Measurements from ENCODE around the gene MAPK1. TPM values are rescaled to one million over a fixed set of nuclear protein-coding genes. Genes with fewer than 3 reads are reported as not detected.
A peak's percentile ranks its signal among the peaks of the same experiment; 100 is the strongest.
"Not testable (repeated sequence)": the region's sequence is repeated elsewhere in the genome, so short reads cannot be mapped to it uniquely, and the experiment has no call there.

The MAPK1 gene
- polyA plus RNA-seq, 3 donors from 2014 or later, result 151 to 168 (median 162) TPM

DNA sequence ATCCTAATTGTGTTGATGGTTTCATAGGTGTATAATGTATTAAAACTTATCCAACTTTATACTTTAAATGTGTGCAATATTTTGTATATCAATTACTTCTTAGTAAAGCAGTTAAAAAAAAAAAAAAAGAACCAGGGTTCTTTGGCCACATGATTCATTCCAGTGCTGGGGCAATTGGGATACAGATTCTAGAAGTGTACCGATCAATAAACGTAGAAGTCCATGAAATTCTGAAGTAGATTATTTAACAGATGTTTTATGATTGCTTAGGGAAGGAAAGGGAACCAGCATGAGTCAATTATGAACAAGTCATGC is 51.0 kb downstream of the MAPK1 start:
- peaks cover 84 to 96% of the 10 kb centered on the region in 2 donors for H3K4me1 Mint-ChIP-seq
- no peaks in the 10 kb centered on the region for H3K36me3 Mint-ChIP-seq

DNA sequence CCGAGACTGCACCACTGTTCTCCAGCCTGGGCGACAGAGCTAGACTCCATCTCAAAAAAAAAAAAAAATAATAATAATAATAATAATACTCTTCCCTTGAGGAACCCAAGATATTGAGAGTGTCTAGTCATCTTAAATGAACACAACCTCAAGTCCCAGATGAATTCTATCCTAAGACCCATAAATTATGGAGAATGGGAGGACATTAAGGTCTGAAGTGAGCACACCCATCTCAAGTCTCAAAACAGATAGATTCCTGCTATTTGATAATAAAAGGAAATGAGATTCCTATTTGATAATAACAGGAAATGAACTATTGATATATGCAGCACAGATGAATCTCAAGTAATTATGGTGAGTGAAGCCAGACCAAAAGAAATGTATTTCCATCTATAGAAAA is 51.5 kb downstream of the MAPK1 start:
- H3K4me3 Mint-ChIP-seq, result peak overlapping the region; percentile 28 to 87 (median 67)

More for the DNA sequence above, 51.0 kb downstream of the MAPK1 start:
- no peak for DNase-seq
- peak overlapping the region; percentile 61 to 87 (median 73) for H3K4me3 Mint-ChIP-seq
- H3K27ac Mint-ChIP-seq, result peak overlapping the region; percentile 94 to 99 (median 96)
- H3K9me3 Mint-ChIP-seq, result no peaks in the 10 kb centered on the region
- peaks cover 3 to 9% (median 5%) of the 10 kb centered on the region in 3 donors for H3K27me3 Mint-ChIP-seq (ENCODE audit: low read depth in 3 of 3)

DNA sequence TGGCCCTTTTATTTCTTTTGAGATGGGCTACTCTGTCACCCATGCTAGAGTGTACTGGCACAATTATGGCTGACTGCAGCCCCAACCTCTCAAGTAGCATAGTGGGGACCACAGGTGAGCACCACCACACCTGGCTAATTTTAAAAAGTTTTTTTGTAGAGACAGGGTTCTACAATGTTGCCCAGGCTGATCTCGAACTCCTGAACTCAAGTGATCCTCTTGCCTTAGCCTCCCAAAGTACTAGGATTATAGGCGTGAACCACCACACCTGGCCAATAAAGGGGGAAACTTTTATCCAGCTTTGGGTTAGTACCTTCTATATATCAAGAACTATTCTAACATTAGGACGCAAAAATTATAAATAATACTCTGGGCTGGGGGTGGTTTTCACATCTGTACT is 52.1 kb downstream of the MAPK1 start:
- Mint-ChIP-seq H3K4me1 (peaks cover 82 to 92% of the 10 kb centered on the region in 2 donors), H3K27me3 (ENCODE audit: low read depth in 3 of 3) (peaks cover 3 to 10% (median 5%) of the 10 kb centered on the region in 3 donors), H3K4me3 (peak overlapping the region in 1 of 5 donors; percentile 33), H3K36me3 (no peaks in the 10 kb centered on the region), H3K27ac (peak overlapping the region; percentile 48 to 97 (median 84)), H3K9me3 (no peaks in the 10 kb centered on the region)
- DNase-seq, result no peak

More for the DNA sequence above, 51.5 kb downstream of the MAPK1 start:
- Mint-ChIP-seq H3K9me3 (no peaks in the 10 kb centered on the region), H3K27me3 (ENCODE audit: low read depth in 3 of 3) (peaks cover 3 to 10% (median 5%) of the 10 kb centered on the region in 3 donors), H3K4me1 (peaks cover 81 to 93% of the 10 kb centered on the region in 2 donors), H3K27ac (peak overlapping the region; percentile 94 to 99 (median 96)), H3K36me3 (no peaks in the 10 kb centered on the region)
- DNase-seq, result no peak

DNA sequence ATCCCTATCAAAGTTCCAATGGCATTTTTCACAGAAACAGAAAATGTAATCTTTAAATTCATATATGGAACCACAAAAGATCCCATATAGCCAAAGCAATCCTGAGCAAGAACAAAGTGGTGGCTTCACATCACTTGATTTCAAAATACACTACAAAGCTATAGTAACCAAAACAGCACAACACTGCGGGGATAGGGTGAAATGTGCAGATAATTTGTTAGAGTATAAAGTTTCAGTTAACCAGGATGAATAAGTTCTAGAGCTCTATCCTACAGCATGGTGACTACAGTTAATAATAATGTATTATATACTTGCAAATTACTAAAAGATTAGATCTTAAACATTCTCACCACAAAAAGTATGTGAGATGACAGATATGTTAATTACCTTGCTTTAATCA is 55.5 kb downstream of the MAPK1 start:
- Mint-ChIP-seq H3K9me3 (no peaks in the 10 kb centered on the region), H3K36me3 (peaks cover 0 to 1% (median 0%) of the 10 kb centered on the region in 3 donors), H3K4me1 (peaks cover 78 to 92% of the 10 kb centered on the region in 2 donors), H3K4me3 (no peak overlapping the region), H3K27me3 (ENCODE audit: low read depth in 3 of 3) (peaks cover 1 to 8% (median 3%) of the 10 kb centered on the region in 3 donors), H3K27ac (peak overlapping the region; percentile 60 to 97 (median 82))
- DNase-seq, result no peak

DNA sequence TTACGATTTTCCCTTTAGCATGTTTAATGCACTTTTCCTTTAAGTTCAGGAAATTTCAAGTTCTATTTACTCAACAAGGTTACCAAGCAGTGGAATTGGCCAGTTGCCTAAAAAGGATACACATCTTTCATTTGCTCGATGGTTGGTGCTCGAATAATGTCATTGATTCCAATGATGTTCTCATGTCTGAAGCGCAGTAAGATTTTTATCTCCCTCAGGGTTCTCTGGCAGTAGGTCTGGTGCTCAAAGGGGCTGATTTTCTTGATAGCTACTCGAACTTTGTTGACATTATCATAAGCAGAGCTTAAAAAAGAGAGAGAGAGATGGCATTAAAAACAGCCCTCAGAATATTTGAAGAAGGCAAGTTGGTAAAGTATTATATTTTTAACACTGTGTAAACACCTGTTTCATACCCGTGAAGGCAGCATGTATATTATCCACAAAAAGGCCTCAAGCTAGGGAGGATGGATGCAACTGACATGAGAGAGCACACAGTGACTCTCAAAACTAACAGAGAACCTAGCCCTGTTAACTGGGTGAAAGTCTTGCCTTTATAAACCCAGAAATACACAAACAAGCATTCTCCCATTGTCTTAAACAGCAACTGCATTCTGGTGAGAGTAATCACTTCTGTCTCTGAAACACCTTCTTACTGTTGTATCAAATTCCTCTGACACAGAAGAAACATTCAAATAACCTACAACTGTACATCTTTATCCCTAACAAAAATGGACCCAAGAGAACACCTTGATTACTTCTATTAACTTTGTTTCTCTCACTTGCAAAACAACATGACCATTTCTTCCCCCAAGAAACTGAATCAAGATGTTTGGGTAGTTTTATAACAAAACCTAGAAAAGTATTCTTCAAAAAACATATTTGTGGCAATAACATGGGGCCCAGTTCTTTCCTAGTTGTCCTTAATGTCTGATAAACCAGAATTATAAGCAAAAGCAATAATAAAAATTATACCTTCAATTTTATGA is 59.6 kb downstream of the MAPK1 start:
- DNase-seq, result no peak
- H3K4me1 Mint-ChIP-seq, result peaks cover 48 to 78% of the 10 kb centered on the region in 2 donors
- H3K27ac Mint-ChIP-seq, result peak overlapping the region; percentile 2 to 79 (median 48)
- peaks cover 0 to 2% (median 1%) of the 10 kb centered on the region in 3 donors for H3K27me3 Mint-ChIP-seq (ENCODE audit: low read depth in 3 of 3)
- H3K4me3 Mint-ChIP-seq, result no peak overlapping the region
- H3K36me3 Mint-ChIP-seq, result peaks cover 10 to 20% (median 11%) of the 10 kb centered on the region in 3 donors
- H3K9me3 Mint-ChIP-seq, result no peaks in the 10 kb centered on the region

DNA sequence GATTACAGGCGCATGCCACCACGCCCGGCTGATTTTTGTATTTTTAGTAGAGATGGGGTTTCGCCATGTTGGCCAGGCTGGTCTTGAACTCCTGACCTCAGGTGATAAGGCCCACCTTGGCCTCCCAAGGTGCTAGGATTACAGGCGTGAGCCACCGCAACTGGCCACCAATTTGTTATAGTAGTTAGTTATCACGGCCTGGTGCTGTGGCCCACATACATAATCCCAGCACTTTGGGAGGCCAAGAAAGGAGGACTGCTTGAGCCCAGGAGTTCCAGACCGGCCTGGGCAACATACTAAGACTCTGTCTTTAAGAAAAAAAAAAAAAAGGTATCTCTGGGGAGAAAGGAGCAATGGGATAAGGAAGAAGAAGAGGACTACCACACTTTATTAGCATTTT is 62.1 kb downstream of the MAPK1 start:
- not testable (repeated sequence) for DNase-seq; H3K4me3 Mint-ChIP-seq; H3K27me3 Mint-ChIP-seq (ENCODE audit: low read depth in 3 of 3); H3K9me3 Mint-ChIP-seq
- H3K4me1 Mint-ChIP-seq, result peaks cover 30 to 68% of the 10 kb centered on the region in 2 donors
- H3K27ac Mint-ChIP-seq, result peak overlapping the region in 5 of 6 donors; percentile 10 to 61 (median 35)
- H3K36me3 Mint-ChIP-seq, result peaks cover 16 to 30% (median 21%) of the 10 kb centered on the region in 3 donors

DNA sequence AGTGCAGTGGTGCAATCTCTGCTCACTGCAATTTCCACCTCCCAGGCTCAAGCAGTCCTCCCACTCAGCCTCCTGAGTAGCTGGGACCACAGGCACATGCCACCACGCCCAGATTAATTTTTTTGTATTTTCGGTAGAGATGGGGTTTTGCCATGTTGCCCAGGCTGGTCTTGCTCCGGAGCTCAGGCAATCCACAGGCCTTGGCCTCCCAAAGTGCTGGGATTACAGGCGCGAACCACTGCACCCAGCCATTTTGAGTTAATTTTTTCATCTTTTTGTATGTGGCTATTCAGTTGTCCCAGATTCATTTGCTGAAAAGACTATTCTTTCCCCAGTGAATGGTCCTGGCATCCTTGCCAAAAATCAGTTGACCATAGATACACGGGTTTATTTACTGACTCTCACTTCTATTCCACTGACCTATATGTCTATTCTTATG is 63.6 kb downstream of the MAPK1 start:
- Mint-ChIP-seq H3K36me3 (peaks cover 16 to 40% (median 21%) of the 10 kb centered on the region in 3 donors), H3K9me3 (no peaks in the 10 kb centered on the region), H3K4me1 (peaks cover 23 to 61% of the 10 kb centered on the region in 2 donors), H3K27me3 (ENCODE audit: low read depth in 3 of 3) (no peaks in the 10 kb centered on the region), H3K4me3 (no peak overlapping the region), H3K27ac (peak overlapping the region; percentile 14 to 71 (median 50))
- DNase-seq, result no peak

DNA sequence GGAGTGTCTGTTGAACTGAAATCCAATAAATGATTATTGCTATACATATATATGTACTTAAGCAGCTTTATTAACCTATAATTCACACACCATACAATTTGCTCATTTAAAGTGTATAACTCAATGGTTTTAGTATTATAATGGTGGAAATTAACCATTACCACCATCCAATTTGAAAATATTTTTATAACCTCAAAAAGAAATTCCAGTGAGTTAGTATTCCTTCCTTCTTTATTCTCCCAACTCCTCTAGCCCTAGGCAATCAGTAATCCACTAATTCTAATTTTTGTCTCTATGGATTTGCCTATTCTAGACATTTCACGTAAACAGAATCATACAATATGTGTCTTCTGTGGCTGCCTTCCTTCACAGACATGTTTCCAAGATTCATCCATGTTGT is 64.8 kb downstream of the MAPK1 start:
- H3K27me3 Mint-ChIP-seq (ENCODE audit: low read depth in 3 of 3), result no peaks in the 10 kb centered on the region
- peaks cover 16 to 46% (median 21%) of the 10 kb centered on the region in 3 donors for H3K36me3 Mint-ChIP-seq
- H3K4me1 Mint-ChIP-seq, result peaks cover 14 to 52% of the 10 kb centered on the region in 2 donors
- no peak overlapping the region for H3K4me3 Mint-ChIP-seq
- no peaks in the 10 kb centered on the region for H3K9me3 Mint-ChIP-seq
- no peak for DNase-seq
- H3K27ac Mint-ChIP-seq, result peak overlapping the region; percentile 16 to 80 (median 57)

DNA sequence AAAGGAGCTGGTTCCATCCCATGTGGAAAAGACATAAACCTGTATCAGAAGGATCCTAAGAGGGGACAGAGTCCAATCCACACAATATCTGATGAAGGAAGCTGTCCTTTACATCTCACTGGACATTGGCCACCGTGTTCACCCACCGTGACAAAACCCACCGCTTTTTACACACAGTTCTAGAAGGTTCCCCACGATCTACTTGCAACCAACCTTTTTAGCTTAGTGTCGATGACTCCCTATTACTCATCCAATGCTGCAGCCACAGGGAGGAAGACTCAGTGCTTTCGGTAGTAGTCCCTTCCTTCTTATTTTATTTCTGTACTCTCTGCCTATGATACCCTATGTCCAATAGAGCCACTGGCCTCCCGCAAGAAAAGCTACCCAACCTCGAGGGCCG is 65.4 kb downstream of the MAPK1 start:
- H3K27me3 Mint-ChIP-seq (ENCODE audit: low read depth in 3 of 3), result no peaks in the 10 kb centered on the region
- peaks cover 8 to 52% of the 10 kb centered on the region in 2 donors for H3K4me1 Mint-ChIP-seq
- peaks cover 16 to 49% (median 21%) of the 10 kb centered on the region in 3 donors for H3K36me3 Mint-ChIP-seq
- H3K4me3 Mint-ChIP-seq, result no peak overlapping the region
- no peak for DNase-seq
- H3K9me3 Mint-ChIP-seq, result no peaks in the 10 kb centered on the region
- peak overlapping the region in 4 of 6 donors; percentile 24 to 78 (median 72) for H3K27ac Mint-ChIP-seq

DNA sequence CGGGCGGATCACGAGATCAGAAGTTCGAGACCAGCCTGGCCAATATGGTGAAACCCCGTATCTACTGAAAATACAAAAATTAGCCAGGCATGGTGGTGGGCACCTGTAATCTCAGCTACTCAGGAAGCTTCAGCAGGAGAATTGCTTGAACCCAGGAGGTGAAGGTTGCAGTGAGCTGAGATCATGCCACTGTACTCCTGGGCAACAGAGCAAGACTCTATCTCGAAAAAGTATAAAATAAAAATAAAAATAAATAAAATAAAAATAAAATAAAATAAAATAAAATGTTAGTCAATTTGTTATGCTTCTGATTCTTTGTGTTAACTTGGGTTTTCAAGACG is 66.2 kb downstream of the MAPK1 start:
- peaks cover 8 to 52% of the 10 kb centered on the region in 2 donors for H3K4me1 Mint-ChIP-seq
- peaks cover 17 to 45% (median 21%) of the 10 kb centered on the region in 3 donors for H3K36me3 Mint-ChIP-seq
- peak overlapping the region in 3 of 6 donors; percentile 12 to 73 (median 24) for H3K27ac Mint-ChIP-seq
- not testable (repeated sequence) for H3K4me3 Mint-ChIP-seq; H3K9me3 Mint-ChIP-seq; DNase-seq; H3K27me3 Mint-ChIP-seq (ENCODE audit: low read depth in 3 of 3)

DNA sequence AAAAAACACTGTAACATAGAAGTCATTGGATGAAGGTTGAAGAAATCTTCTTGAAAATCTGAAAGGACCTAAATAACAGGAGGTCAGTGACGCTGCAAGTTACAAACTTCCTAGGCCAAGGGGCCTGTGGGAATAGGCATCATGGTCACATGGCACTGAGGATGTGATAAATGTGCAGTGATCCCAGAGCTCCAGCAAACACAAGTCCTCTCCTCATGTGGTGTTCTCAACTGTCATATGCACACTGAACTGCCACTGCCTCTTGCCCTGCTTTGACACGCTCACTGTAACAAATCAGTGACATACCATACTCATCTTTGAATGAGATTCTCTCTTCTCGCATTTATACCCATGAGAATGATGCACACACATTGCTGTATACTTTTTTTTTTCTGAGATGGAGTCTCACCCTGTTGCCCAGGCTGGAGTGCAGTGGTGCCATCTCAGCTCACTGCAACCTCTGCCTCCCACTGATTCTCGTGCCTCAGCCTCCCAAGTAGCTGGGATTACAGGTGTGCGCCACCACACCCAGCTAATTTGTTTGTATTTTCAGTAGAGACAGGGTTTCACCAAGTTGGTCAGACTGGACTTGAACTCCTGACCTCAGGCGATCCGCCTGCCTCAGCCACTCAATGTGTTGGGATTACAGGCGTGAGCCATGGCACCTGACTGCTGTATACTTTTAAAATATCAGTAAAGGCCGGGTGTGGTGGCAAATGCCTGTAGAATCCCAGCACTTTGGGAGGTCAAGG is 66.7 kb downstream of the MAPK1 start:
- peaks cover 13 to 54% of the 10 kb centered on the region in 2 donors for H3K4me1 Mint-ChIP-seq
- peak overlapping the region in 3 of 6 donors; percentile 19 to 50 (median 30) for H3K27ac Mint-ChIP-seq
- H3K27me3 Mint-ChIP-seq (ENCODE audit: low read depth in 3 of 3), result no peaks in the 10 kb centered on the region
- DNase-seq, result no peak
- H3K4me3 Mint-ChIP-seq, result no peak overlapping the region
- H3K36me3 Mint-ChIP-seq, result peaks cover 20 to 47% (median 23%) of the 10 kb centered on the region in 3 donors
- no peaks in the 10 kb centered on the region for H3K9me3 Mint-ChIP-seq

DNA sequence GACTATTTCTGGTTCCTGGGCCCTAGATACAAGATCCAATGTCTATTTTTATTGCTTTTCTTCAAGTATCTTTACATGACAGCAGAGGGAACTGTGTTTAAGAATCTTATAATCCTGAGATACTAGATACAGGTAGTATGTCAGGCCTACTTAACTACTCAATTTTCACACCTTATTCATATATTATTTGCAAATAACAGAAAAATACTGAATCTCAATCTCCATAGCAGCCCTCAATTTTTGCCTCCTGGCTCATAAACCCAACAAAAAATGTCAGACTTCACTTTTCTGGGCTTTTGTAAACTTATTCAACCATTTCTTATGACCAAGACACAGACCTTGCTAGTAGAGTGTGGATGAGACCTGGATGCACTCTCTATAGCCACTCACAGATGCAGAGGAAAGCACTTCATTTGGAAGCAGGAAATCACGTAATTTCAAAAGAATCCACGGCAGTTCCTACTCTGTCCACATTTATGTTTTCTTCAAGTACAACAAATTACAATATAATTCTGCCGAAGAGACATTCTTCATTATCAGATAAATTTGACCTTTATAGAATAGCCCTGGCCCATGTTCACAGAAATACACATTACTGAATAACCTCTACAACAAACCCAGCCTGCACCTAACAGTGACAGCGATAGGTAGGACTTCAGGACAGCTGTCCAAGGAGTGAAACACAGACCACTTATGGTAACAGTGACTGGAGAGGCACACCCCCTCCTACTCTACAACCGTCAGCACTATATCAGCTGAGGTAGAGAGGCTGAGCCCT is 69.8 kb downstream of the MAPK1 start:
- Mint-ChIP-seq H3K36me3 (peaks cover 12 to 34% (median 16%) of the 10 kb centered on the region in 3 donors), H3K4me1 (peaks cover 11 to 40% of the 10 kb centered on the region in 2 donors), H3K27me3 (ENCODE audit: low read depth in 3 of 3) (no peaks in the 10 kb centered on the region), H3K9me3 (no peaks in the 10 kb centered on the region), H3K4me3 (no peak overlapping the region), H3K27ac (peak overlapping the region in 5 of 6 donors; percentile 1 to 75 (median 62))
- no peak for DNase-seq

DNA sequence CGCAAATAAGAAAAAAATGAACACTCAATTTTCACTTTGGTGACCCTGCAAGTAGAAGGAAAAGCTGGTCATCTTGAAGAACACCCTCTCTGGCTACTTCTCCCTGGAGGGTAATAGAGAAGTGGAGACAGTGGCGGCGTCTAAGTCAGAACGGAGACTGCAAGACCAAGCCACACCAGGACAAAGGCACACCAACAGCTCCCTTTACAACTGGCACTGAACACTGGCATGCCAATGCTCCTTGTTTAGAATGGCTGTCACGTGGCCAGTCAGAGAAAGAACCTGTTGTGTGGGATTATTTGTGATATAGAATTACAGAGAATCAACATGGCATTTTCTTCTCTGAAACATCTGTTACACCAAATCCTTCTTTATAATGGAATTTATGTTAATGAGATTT is 70.6 kb downstream of the MAPK1 start:
- H3K27me3 Mint-ChIP-seq (ENCODE audit: low read depth in 3 of 3), result no peaks in the 10 kb centered on the region
- peaks cover 16 to 41% of the 10 kb centered on the region in 2 donors for H3K4me1 Mint-ChIP-seq
- DNase-seq, result no peak
- H3K9me3 Mint-ChIP-seq, result no peaks in the 10 kb centered on the region
- peak overlapping the region in 5 of 6 donors; percentile 56 to 73 (median 62) for H3K27ac Mint-ChIP-seq
- peaks cover 7 to 29% (median 11%) of the 10 kb centered on the region in 3 donors for H3K36me3 Mint-ChIP-seq
- no peak overlapping the region for H3K4me3 Mint-ChIP-seq
